Measurements from ENCODE around the gene TNRC6C.
"Not testable (repeated sequence)": the region's sequence is repeated elsewhere in the genome, so short reads cannot be mapped to it uniquely, and the experiment has no call there.

Gene TNRC6C

DNA sequence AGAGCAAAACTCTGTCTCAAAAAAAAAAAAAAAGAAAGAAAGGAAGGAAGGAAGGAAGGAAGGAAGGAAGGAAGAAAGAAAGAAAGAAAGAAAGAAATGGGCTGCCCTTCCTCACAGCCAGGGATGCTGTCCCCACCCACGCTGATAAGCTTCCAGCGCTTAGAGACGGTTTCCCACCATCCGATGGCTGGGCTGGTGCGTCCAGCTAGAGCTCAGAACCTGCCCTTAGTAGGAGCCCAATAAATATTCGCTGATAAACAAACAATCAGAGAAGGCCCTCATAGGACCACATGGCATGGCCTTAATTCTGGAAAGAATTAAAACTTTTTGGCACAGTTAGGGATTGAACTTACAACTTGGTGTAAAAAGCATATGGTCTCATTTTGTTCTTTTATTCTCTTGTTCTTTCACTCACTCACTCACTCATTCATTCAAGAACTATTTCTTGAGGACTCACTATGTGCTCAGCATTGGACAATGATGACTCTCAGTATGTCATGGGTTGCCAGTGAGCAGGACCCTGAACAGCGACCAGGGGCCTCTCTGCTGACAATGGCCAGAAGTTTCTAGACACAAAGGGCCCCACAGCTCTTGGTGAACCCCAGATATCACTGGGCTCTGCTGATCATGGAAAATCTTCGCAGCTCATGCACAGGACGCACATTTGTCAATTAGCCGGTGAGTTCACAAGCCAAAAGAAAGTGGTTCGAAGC lies 32.5 kb upstream of the TNRC6C start:
- H3K36me3 ChIP-seq (ENCODE audit: insufficient read depth, low read length), result no peaks in the 10 kb centered on the region
- H3K27me3 ChIP-seq (ENCODE audit: insufficient read depth, low read length), result no peaks in the 10 kb centered on the region
- H3K9me3 ChIP-seq (ENCODE audit: low read length), result no peaks in the 10 kb centered on the region
- H3K4me1 ChIP-seq (ENCODE audit: insufficient read depth, low read length), result peaks cover 21% of the 10 kb centered on the region
- no peak overlapping the region for H3K4me3 ChIP-seq (ENCODE audit: low read length)
- no peak overlapping the region for H2AFZ ChIP-seq (ENCODE audit: low read depth, low read length)

GRCh38 chr17:77926981-77927380 lies 31.5 kb upstream of the TNRC6C start:
- Histone ChIP-seq H3K27me3 (ENCODE audit: insufficient read depth, low read length) (no peaks in the 10 kb centered on the region), H2AFZ (ENCODE audit: low read depth, low read length) (no peak overlapping the region), H3K9me3 (ENCODE audit: low read length) (no peaks in the 10 kb centered on the region), H3K4me1 (ENCODE audit: insufficient read depth, low read length) (peaks cover 21% of the 10 kb centered on the region), H3K36me3 (ENCODE audit: insufficient read depth, low read length) (no peaks in the 10 kb centered on the region), H3K4me3 (ENCODE audit: low read length) (no peak overlapping the region)

DNA sequence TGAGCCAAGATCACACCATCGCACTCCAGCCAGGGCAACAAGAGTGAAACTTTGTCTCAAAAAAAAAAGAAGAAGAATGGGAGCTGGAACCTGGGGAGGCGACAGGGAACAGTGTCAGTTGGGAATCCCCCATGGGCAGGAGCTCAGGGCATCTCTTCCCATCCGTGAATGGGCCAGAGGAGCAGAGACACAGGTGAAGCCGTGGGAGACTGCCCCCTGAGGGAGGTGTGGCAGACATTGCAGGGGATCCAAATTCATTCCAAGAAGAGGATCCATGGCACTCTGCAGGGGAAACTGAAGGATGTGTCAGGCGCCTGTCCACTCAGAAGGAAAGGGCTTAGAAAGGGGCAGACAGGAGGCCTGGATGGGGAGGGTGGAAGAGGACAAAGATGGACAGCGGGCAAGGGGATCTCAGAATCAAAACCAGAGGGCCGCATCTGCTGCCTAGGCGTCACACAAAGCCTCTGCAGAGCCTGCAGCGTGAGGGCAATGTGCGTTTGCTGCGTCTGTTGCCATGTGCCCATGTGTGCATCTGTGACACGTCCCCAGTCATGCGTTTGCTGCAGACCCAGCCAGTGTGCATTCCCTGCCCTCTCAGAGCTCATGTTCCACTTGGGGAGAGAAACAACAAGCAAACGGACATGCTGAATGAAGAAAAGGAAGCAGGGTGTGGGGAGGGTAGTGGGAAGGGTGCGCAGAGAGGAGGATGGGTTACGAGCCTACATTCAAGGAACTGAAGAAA lies 30.6 kb upstream of the TNRC6C start:
- Histone ChIP-seq H3K4me1 (ENCODE audit: insufficient read depth, low read length) (peaks cover 19% of the 10 kb centered on the region), H3K4me3 (ENCODE audit: low read length) (no peak overlapping the region), H3K36me3 (ENCODE audit: insufficient read depth, low read length) (no peaks in the 10 kb centered on the region), H3K27me3 (ENCODE audit: insufficient read depth, low read length) (no peaks in the 10 kb centered on the region), H2AFZ (ENCODE audit: low read depth, low read length) (no peak overlapping the region), H3K9me3 (ENCODE audit: low read length) (no peaks in the 10 kb centered on the region)

DNA sequence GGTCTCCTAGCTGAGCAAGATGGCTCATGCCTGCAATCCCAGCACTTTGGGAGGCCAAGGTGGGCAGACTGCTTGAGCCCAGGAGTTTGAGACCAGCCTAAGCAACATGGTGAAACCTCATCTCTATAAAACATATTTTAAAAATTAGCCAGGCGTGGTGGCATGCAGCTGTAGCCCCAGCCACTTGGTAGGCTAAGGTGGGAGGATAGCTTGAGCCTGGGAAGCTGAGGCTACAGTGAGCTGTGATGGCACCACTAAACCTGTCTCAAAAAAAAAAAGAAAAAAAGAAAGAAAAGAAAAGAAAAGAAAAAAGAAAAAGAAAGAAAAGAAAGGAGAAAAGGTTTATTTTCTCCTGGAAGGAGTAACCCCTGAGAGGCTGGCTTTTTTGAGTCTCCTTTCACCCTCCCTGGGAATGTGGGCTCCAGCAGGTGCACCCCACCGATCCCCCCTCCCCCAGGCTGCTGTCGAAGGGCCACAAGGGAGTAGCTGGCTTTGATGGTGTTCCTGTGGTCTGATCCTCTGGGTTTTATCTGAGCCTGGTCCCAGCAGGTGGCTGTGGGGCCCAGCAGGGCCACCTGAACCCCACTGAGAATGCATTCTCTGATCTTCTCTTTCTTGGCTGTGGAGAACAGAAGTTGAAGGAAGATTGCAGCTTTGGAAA lies 29.9 kb upstream of the TNRC6C start:
- no peaks in the 10 kb centered on the region for H3K27me3 ChIP-seq (ENCODE audit: insufficient read depth, low read length)
- no peaks in the 10 kb centered on the region for H3K36me3 ChIP-seq (ENCODE audit: insufficient read depth, low read length)
- H2AFZ ChIP-seq (ENCODE audit: low read depth, low read length), result no peak overlapping the region
- H3K4me3 ChIP-seq (ENCODE audit: low read length), result no peak overlapping the region
- no peaks in the 10 kb centered on the region for H3K9me3 ChIP-seq (ENCODE audit: low read length)
- peaks cover 15% of the 10 kb centered on the region for H3K4me1 ChIP-seq (ENCODE audit: insufficient read depth, low read length)

- H3K9me3 ChIP-seq (ENCODE audit: low read length), result no peaks in the 10 kb centered on the region
- H2AFZ ChIP-seq (ENCODE audit: low read depth, low read length), result no peak overlapping the region
- no peaks in the 10 kb centered on the region for H3K36me3 ChIP-seq (ENCODE audit: insufficient read depth, low read length)
- no peak overlapping the region for H3K4me3 ChIP-seq (ENCODE audit: low read length)
- H3K27me3 ChIP-seq (ENCODE audit: insufficient read depth, low read length), result no peaks in the 10 kb centered on the region
- H3K4me1 ChIP-seq (ENCODE audit: insufficient read depth, low read length), result peaks cover 15% of the 10 kb centered on the region
These were observed 29.3 kb upstream of the TNRC6C start for GRCh38 chr17:77929180-77929564.

GRCh38 chr17:77929871-77930436 lies 28.5 kb upstream of the TNRC6C start:
- H3K4me3 ChIP-seq (ENCODE audit: low read length), result no peak overlapping the region
- H2AFZ ChIP-seq (ENCODE audit: low read depth, low read length), result no peak overlapping the region
- H3K9me3 ChIP-seq (ENCODE audit: low read length), result no peaks in the 10 kb centered on the region
- peaks cover 10% of the 10 kb centered on the region for H3K4me1 ChIP-seq (ENCODE audit: insufficient read depth, low read length)
- H3K27me3 ChIP-seq (ENCODE audit: insufficient read depth, low read length), result no peaks in the 10 kb centered on the region
- H3K36me3 ChIP-seq (ENCODE audit: insufficient read depth, low read length), result no peaks in the 10 kb centered on the region

GRCh38 chr17:77930780-77931768 lies 27.4 kb upstream of the TNRC6C start:
- peaks cover 10% of the 10 kb centered on the region for H3K4me1 ChIP-seq (ENCODE audit: insufficient read depth, low read length)
- no peaks in the 10 kb centered on the region for H3K9me3 ChIP-seq (ENCODE audit: low read length)
- H2AFZ ChIP-seq (ENCODE audit: low read depth, low read length), result no peak overlapping the region
- H3K27me3 ChIP-seq (ENCODE audit: insufficient read depth, low read length), result no peaks in the 10 kb centered on the region
- H3K4me3 ChIP-seq (ENCODE audit: low read length), result no peak overlapping the region
- no peaks in the 10 kb centered on the region for H3K36me3 ChIP-seq (ENCODE audit: insufficient read depth, low read length)

DNA sequence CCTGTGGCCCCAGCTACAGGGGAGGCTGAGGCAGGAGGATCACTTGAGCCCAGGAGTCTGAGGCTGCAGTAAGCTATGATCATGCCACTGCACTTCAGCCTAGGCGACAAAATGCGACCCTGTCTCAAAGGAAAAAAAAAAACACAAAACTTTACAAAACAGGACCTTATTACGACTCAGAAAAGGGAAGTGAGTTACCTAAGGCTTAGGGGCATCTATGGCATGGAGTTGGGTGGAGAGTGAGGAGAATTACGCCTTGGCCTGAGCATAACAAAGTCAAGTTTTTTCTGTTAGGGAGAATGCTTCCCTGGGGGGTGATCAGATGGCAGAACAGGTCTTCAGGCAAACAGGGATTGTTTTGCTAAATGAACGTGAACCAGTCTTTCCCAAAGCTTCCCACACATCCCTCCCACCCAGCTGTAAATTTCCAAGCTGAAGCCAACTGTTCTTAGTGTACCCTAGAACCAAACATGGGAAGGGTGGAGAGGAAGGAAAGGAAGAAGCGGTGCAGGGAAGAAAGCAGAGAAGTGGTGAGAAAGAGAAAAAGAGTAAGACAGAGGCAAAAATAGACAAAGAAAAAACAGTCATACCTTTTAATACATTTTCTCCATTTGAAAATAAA lies 24.6 kb upstream of the TNRC6C start:
- Histone ChIP-seq H3K36me3 (ENCODE audit: insufficient read depth, low read length) (no peaks in the 10 kb centered on the region), H3K27me3 (ENCODE audit: insufficient read depth, low read length) (no peaks in the 10 kb centered on the region)

GRCh38 chr17:77935121-77935571 lies 23.4 kb upstream of the TNRC6C start:
- Histone ChIP-seq H3K36me3 (ENCODE audit: insufficient read depth, low read length) (no peaks in the 10 kb centered on the region), H3K9me3 (ENCODE audit: low read length) (no peaks in the 10 kb centered on the region), H2AFZ (ENCODE audit: low read depth, low read length) (no peak overlapping the region), H3K4me3 (ENCODE audit: low read length) (no peak overlapping the region), H3K27me3 (ENCODE audit: insufficient read depth, low read length) (no peaks in the 10 kb centered on the region), H3K4me1 (ENCODE audit: insufficient read depth, low read length) (no peaks in the 10 kb centered on the region)

More for the DNA sequence above, 24.6 kb upstream of the TNRC6C start:
- no peak overlapping the region for H2AFZ ChIP-seq (ENCODE audit: low read depth, low read length)
- no peaks in the 10 kb centered on the region for H3K4me1 ChIP-seq (ENCODE audit: insufficient read depth, low read length)
- H3K9me3 ChIP-seq (ENCODE audit: low read length), result no peaks in the 10 kb centered on the region
- H3K4me3 ChIP-seq (ENCODE audit: low read length), result no peak overlapping the region

DNA sequence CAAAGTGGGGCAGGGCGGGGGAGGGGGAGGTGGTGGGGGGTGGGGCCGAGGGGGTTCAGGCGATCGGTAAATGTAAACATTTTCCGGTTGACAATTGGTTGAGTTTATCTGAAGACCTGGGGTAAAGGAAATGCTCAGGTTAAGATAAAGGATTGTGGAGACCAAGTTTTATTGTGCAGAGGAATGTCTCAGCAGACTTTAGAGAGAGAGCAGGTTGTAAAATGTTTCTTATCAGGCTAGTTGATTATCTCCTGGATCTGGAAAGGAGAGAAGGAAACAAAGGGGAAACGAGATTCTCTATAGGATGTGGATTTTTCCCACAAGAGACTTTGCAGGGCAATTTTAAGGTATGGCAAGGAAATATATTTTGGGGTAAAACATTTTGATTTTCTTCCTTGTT lies 22.8 kb upstream of the TNRC6C start:
- not testable (repeated sequence) for H3K4me3 ChIP-seq (ENCODE audit: low read length); H3K36me3 ChIP-seq (ENCODE audit: insufficient read depth, low read length); H3K4me1 ChIP-seq (ENCODE audit: insufficient read depth, low read length); H3K9me3 ChIP-seq (ENCODE audit: low read length); H2AFZ ChIP-seq (ENCODE audit: low read depth, low read length); H3K27me3 ChIP-seq (ENCODE audit: insufficient read depth, low read length)

DNA sequence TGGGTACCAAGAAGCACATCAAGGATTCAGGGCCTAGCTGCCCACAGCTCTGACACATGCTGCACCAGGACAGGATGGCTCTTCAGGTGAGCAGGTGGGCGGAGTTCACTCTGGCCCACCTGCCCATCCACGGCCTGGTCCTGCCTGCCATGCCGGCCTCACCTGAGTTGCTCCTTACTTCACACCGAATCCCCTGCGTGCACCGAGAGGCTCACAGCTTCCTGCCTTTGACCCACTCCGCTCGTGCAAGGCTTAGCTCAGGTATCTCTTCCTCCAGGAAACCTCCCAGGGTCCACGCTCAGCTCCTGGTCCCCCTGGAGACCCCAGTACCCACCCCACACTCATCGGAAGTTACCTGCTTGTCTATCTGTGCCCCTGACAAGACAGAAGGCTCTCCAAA lies 21.6 kb upstream of the TNRC6C start:
- no peaks in the 10 kb centered on the region for H3K4me1 ChIP-seq (ENCODE audit: insufficient read depth, low read length)
- no peaks in the 10 kb centered on the region for H3K36me3 ChIP-seq (ENCODE audit: insufficient read depth, low read length)
- no peak overlapping the region for H2AFZ ChIP-seq (ENCODE audit: low read depth, low read length)
- no peaks in the 10 kb centered on the region for H3K9me3 ChIP-seq (ENCODE audit: low read length)
- no peaks in the 10 kb centered on the region for H3K27me3 ChIP-seq (ENCODE audit: insufficient read depth, low read length)
- H3K4me3 ChIP-seq (ENCODE audit: low read length), result no peak overlapping the region

DNA sequence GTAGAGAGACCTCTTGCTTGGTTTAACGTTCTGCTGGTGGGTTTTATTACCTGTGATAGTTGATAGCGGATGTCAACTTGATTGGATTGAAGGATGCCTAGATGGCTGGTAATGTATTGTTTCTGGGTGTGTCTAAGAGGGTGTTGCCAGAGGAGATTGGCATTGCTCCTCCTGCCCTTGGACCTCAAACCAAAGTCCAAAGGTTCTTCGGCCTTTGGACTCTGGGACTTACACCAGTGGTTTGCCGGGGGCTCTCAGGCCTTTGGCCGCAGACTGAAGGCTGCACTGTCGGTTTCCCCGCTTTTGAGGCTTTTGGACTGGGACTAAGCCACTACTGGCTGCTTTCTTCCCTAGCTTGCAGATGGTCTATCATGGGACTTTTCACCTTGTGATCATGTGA lies 17.5 kb upstream of the TNRC6C start:
- Histone ChIP-seq H3K4me3 (ENCODE audit: low read length) (no peak overlapping the region), H3K9me3 (ENCODE audit: low read length) (no peaks in the 10 kb centered on the region), H2AFZ (ENCODE audit: low read depth, low read length) (no peak overlapping the region), H3K4me1 (ENCODE audit: insufficient read depth, low read length) (peaks cover 3% of the 10 kb centered on the region), H3K27me3 (ENCODE audit: insufficient read depth, low read length) (no peaks in the 10 kb centered on the region), H3K36me3 (ENCODE audit: insufficient read depth, low read length) (no peaks in the 10 kb centered on the region)

Data from neuron (in vitro differentiated cells).